K562 (cell line): ENCODE results near the gene PGD. TPM values are rescaled to one million over a fixed set of nuclear protein-coding genes. Genes with fewer than 3 reads are reported as not detected.
A peak's percentile ranks its signal among the peaks of the same experiment; 100 is the strongest.

Experiments
- ARNT ChIP-seq, 2 experiments: fragments of 450-650 bp; IDR thresholded peaks; 2 replicates each; pipeline ENCODE4 v1.6.1; 2016; ENCODE audit warnings: mild to moderate bottlenecking in 1 of 2
- CREBBP ChIP-seq: IDR thresholded peaks from one replicate; pipeline ENCODE4 v1.6.1; 2012; ENCODE audit warnings: low read depth, mild to moderate bottlenecking, control low read depth, inconsistent platforms, low read length
- CREM ChIP-seq: IDR thresholded peaks from 2 replicates; pipeline ENCODE4 v1.6.1; 2014; ENCODE audit warnings: antibody characterized with exemption, low read depth
- CSDE1 ChIP-seq, 2 experiments: fragments of 450-650 bp; IDR thresholded peaks; 2 replicates each; pipeline ENCODE4 v1.6.1; 2016; ENCODE audit warnings: mild to moderate bottlenecking in 1 of 2
- FOSL1 ChIP-seq: fragments of 200-800 bp; sonication (Bioruptor generic); conservative IDR thresholded peaks from 2 replicates; pipeline ENCODE4 v1.6.1; 2016; ENCODE audit warnings: missing genetic modification characterization, missing compliant biosample characterization
- MCM7 ChIP-seq, 2 experiments: fragments of 450-650 bp; IDR thresholded peaks; 2 replicates each; pipeline ENCODE4 v1.6.1; 2016 to 2018
- MTA3 ChIP-seq: fragments of 450-650 bp; formaldehyde crosslinking; IDR thresholded peaks from 2 replicates; pipeline ENCODE4 v1.6.1; 2017; ENCODE audit warnings: mild to moderate bottlenecking, borderline replicate concordance
- NFATC3 ChIP-seq: fragments of 450-650 bp; IDR thresholded peaks from 2 replicates; pipeline ENCODE4 v1.6.1; 2017; ENCODE audit warnings: mild to moderate bottlenecking
- NR2C2 ChIP-seq, 2 experiments: fragments of 200-800 bp in 1 of 2; sonication (Bioruptor generic) in 1 of 2; sonication (generic) in 1 of 2; formaldehyde crosslinking in 1 of 2; IDR thresholded peaks; 2 replicates each; pipeline versions ENCODE4 v1.6.1 to v1.8.0; 2016 to 2022; ENCODE audit warnings: mild to moderate bottlenecking in 1 of 2, missing compliant biosample characterization in 1 of 2, missing genetic modification characterization in 1 of 2, missing genetic modification reagents in 1 of 2
- POLR2G ChIP-seq: fragments of 200-400 bp; formaldehyde crosslinking; IDR thresholded peaks from 2 replicates; pipeline ENCODE4 v1.6.1; 2017; ENCODE audit warnings: low read depth, mild to moderate bottlenecking, antibody characterized with exemption, low read length, moderate library complexity
- RBM15 ChIP-seq: fragments of 200-400 bp; formaldehyde crosslinking; IDR thresholded peaks from 2 replicates; pipeline ENCODE4 v1.6.1; 2018; ENCODE audit warnings: mild to moderate bottlenecking, low read length, moderate library complexity; ENCODE audit not compliant: insufficient read depth
- SRSF1 ChIP-seq: fragments of 200-400 bp; formaldehyde crosslinking; IDR thresholded peaks from 2 replicates; pipeline ENCODE4 v1.6.1; 2017; ENCODE audit warnings: mild to moderate bottlenecking, low read depth, low read length, moderate library complexity
- SRSF7 ChIP-seq: fragments of 200-400 bp; formaldehyde crosslinking; optimal IDR thresholded peaks from 2 replicates; pipeline ENCODE3; 2017; ENCODE audit warnings: mild to moderate bottlenecking, low read depth, low read length
- ZKSCAN1 ChIP-seq: fragments of 150-350 bp; IDR thresholded peaks from 2 replicates; pipeline ENCODE4 v1.6.1; 2016; ENCODE audit warnings: low read depth, low read length
- ZNF445 ChIP-seq: fragments of 250-450 bp; sonication (Bioruptor Pico); IDR thresholded peaks from 2 replicates; pipeline ENCODE4 v1.4.0; 2020; ENCODE audit warnings: low read depth, mild to moderate bottlenecking, moderate library complexity
- ZNF57 ChIP-seq: fragments of 450-650 bp; formaldehyde crosslinking; IDR thresholded peaks from 2 replicates; pipeline ENCODE4 v1.4.0; 2020; ENCODE audit warnings: mild to moderate bottlenecking, moderate library complexity
- ZNF644 ChIP-seq: fragments of 200-800 bp; sonication (Bioruptor generic); IDR thresholded peaks from 2 replicates; pipeline ENCODE4 v1.6.1; 2016; ENCODE audit warnings: low read depth, missing genetic modification characterization, missing compliant biosample characterization
- ZNF778 ChIP-seq: fragments of 450-650 bp; formaldehyde crosslinking; IDR thresholded peaks from 2 replicates; pipeline ENCODE4 v1.4.0; 2020; ENCODE audit warnings: mild to moderate bottlenecking, moderate library complexity
- polyA plus RNA-seq, 8 experiments: library from polyadenylated mRNA; depleted of rRNA in 4 of 8; stranded (reverse) in 5 of 8; unstranded in 3 of 8; fragments of >200 nt; fragmentation: Nextera tagmentation in 2 of 8; fragmentation: Illumina TruSeq in 1 of 8; extraction: Ambion mirVana in 2 of 8; extraction: Trizol in 1 of 8; gene quantifications; 2 replicates each; pipeline versions ENCODE4 v1.2.1 to v1.2.3, GENCODE V29; 2011 to 2014; ENCODE audit warnings: inconsistent platforms in 1 of 8, missing spikeins in 1 of 8
- total RNA-seq, 7 experiments: library from RNA; depleted of rRNA in 6 of 7; stranded (reverse); fragments of >200 nt in 6 of 7; fragmentation: Illumina TruSeq in 2 of 7; extraction: Trizol in 2 of 7; gene quantifications; 2 replicates each; pipeline versions ENCODE4 v1.2.1 to v1.2.3, GENCODE V29; 2011 to 2021; ENCODE audit warnings: low replicate concordance in 1 of 7
- TF ChIP-seq, protein P1 (sequence below): fragments of 450-650 bp; IDR thresholded peaks from 2 replicates; pipeline ENCODE4 v1.6.1; 2016
- TF ChIP-seq, protein P2 (sequence below): fragments of 250-450 bp; sonication (Bioruptor Pico); IDR thresholded peaks from 2 replicates; pipeline ENCODE4 v1.8.0; 2021; ENCODE audit warnings: moderate library complexity, mild to moderate bottlenecking, inconsistent platforms
- TF ChIP-seq, protein P3 (sequence below): sonication (generic); formaldehyde crosslinking; IDR thresholded peaks from 2 replicates; pipeline ENCODE4 v1.8.1; 2023; ENCODE audit warnings: mild to moderate bottlenecking, missing genetic modification reagents, moderate library complexity
- TF ChIP-seq, protein P4 (sequence below): IDR thresholded peaks from 2 replicates; pipeline ENCODE4 v1.6.1; 2011; ENCODE audit warnings: borderline replicate concordance, low read depth, mild to moderate bottlenecking, moderate library complexity, low read length; ENCODE audit not compliant: insufficient read depth, poor library complexity, severe bottlenecking
- TF ChIP-seq, protein P5 (sequence below): fragments of 250-450 bp; sonication (Bioruptor Pico); IDR thresholded peaks from 2 replicates; pipeline ENCODE4 v1.8.0; 2022; ENCODE audit warnings: inconsistent platforms

Gene PGD
- total and polyA plus RNA-seq, 9 of the 15 experiments (the other 6 are each of a cell fraction or from before 2014, with no cell fraction given), result 177 to 542 (median 270) TPM

DNA sequence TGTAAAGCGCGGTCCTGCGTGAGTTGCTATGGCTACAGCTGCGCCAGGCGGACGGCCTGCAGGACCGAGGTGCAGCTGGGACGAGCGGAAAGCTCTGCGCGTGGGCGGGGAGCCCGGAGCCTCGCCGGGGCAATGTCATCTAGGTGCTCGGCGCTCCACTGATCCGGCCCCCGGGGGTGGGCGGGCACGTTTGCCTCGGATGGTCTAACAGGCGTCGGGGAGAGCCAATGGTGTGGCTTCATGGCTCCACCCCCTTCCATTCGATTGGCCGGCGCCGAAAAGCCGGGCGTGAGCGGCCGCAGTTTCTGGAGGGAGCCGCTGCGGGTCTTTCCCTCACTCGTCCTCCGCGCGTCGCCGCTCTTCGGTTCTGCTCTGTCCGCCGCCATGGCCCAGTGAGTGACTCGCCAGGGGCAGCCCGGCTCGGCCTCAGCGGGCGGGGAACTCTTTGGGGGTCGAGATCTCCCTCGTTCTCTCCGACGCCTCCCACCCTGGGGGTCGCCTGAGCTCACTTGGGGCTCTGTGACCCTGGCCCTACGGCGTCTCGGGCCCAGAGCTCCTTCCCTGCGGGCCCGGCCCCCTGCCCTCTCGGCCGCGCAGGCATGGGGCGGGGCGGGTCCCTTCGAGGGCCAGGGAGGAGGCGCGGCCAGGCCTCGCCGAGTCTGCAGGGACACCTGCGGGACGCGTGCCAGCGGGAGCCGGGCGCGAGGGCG lies at the start of gene PGD (continued):
- no peak for TF ChIP-seq ZNF778 (CRISPR knock-in tag)
- TF ChIP-seq NR2C2 (CRISPR knock-in tag; IDR thresholded peaks at IDR 0.05), result no peak
- TF ChIP-seq NR2C2 (tag; IDR thresholded peaks at IDR 0.05), result peak; percentile 67
- peak; percentile 95 for TF ChIP-seq MTA3
- peak; percentile 100 for TF ChIP-seq POLR2G
- 0 out of 2 replicates have a peak, but pooled peaks have one; percentile 34 for TF ChIP-seq FOSL1 (tag)
- TF ChIP-seq ZKSCAN1, result 0 out of 2 replicates have a peak, but pooled peaks have one; percentile 9
- TF ChIP-seq SRSF7, result no peak
- peak in 1 of 2 experiments; percentile 90; a peak in 1 of 4 replicates for TF ChIP-seq CSDE1 (IDR thresholded peaks at IDR 0.05)
- TF ChIP-seq RBM15, result no peak
- TF ChIP-seq, protein P1, sequence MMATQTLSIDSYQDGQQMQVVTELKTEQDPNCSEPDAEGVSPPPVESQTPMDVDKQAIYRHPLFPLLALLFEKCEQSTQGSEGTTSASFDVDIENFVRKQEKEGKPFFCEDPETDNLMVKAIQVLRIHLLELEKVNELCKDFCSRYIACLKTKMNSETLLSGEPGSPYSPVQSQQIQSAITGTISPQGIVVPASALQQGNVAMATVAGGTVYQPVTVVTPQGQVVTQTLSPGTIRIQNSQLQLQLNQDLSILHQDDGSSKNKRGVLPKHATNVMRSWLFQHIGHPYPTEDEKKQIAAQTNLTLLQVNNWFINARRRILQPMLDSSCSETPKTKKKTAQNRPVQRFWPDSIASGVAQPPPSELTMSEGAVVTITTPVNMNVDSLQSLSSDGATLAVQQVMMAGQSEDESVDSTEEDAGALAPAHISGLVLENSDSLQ, result peak; percentile 99
- TF ChIP-seq ARNT (IDR thresholded peaks at IDR 0.05), result no peak
- TF ChIP-seq ZNF445 (CRISPR knock-in tag), result no peak
- no peak for TF ChIP-seq ZNF57
- TF ChIP-seq MCM7 (IDR thresholded peaks at IDR 0.05), result no peak
- TF ChIP-seq, protein P2, sequence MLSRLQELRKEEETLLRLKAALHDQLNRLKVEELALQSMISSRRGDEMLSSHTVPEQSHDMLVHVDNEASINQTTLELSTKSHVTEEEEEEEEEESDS (CRISPR knock-in tag), result no peak
- TF ChIP-seq, protein P3, sequence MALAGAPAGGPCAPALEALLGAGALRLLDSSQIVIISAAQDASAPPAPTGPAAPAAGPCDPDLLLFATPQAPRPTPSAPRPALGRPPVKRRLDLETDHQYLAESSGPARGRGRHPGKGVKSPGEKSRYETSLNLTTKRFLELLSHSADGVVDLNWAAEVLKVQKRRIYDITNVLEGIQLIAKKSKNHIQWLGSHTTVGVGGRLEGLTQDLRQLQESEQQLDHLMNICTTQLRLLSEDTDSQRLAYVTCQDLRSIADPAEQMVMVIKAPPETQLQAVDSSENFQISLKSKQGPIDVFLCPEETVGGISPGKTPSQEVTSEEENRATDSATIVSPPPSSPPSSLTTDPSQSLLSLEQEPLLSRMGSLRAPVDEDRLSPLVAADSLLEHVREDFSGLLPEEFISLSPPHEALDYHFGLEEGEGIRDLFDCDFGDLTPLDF (CRISPR knock-in tag), result peak; percentile 58; the same call in 1 of the 2 replicates
- peak; percentile 89 for TF ChIP-seq CREM
- peak; percentile 76; the same call in 1 of the 2 replicates for TF ChIP-seq SRSF1
- TF ChIP-seq, protein P4, sequence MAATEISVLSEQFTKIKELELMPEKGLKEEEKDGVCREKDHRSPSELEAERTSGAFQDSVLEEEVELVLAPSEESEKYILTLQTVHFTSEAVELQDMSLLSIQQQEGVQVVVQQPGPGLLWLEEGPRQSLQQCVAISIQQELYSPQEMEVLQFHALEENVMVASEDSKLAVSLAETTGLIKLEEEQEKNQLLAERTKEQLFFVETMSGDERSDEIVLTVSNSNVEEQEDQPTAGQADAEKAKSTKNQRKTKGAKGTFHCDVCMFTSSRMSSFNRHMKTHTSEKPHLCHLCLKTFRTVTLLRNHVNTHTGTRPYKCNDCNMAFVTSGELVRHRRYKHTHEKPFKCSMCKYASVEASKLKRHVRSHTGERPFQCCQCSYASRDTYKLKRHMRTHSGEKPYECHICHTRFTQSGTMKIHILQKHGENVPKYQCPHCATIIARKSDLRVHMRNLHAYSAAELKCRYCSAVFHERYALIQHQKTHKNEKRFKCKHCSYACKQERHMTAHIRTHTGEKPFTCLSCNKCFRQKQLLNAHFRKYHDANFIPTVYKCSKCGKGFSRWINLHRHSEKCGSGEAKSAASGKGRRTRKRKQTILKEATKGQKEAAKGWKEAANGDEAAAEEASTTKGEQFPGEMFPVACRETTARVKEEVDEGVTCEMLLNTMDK, result no peak
- no peak for TF ChIP-seq ZNF644 (tag)
- TF ChIP-seq CREBBP, result no peak
- TF ChIP-seq, protein P5, sequence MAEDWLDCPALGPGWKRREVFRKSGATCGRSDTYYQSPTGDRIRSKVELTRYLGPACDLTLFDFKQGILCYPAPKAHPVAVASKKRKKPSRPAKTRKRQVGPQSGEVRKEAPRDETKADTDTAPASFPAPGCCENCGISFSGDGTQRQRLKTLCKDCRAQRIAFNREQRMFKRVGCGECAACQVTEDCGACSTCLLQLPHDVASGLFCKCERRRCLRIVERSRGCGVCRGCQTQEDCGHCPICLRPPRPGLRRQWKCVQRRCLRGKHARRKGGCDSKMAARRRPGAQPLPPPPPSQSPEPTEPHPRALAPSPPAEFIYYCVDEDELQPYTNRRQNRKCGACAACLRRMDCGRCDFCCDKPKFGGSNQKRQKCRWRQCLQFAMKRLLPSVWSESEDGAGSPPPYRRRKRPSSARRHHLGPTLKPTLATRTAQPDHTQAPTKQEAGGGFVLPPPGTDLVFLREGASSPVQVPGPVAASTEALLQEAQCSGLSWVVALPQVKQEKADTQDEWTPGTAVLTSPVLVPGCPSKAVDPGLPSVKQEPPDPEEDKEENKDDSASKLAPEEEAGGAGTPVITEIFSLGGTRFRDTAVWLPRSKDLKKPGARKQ (CRISPR knock-in tag), result no peak
- no peak for TF ChIP-seq NFATC3
